ENCODE results near the gene ARSG. TPM values are rescaled to one million over a fixed set of nuclear protein-coding genes. Genes with fewer than 3 reads are reported as not detected.

Gene ARSG
- total and polyA plus RNA-seq, 2 of the 8 experiments (the other 6 are each of a cell fraction or from before 2014, with no cell fraction given): 3.3 to 4.0 TPM

DNA sequence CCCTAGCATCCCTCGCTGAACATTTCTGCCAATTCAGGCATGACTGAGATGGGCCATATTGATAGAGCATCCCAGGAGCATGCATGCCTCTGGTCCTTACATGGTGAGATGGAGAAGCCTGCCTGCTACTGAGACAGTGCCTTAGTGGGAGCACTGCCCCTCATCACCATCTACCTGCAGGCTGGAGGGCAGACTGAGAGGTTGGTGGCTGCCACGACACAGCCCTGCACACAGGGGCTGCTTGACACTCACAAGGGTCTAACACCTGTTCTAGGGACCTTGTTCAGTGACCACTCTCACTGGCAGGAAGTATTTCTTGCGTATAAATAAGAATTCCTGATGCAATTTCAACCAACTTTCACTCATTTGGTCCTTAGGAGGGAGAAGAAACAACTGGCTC is 132.0 kb downstream of the ARSG start:
- Histone ChIP-seq H3K79me2 (ENCODE audit: control insufficient read depth in 1 of 2, insufficient read depth in 2 of 2, low read length in 2 of 2) (no peaks in the 10 kb centered on the region), H3K36me3 (ENCODE audit: control insufficient read depth in 2 of 4, insufficient read depth in 4 of 4, low read length in 3 of 4) (no peaks in the 10 kb centered on the region; a peak in 1 of 8 replicates), H4K8ac (ENCODE audit: extremely low read depth, insufficient read depth, low read length) (no peak overlapping the region), H3K56ac (replicated peaks; ENCODE audit: insufficient read length, low read depth, low read length) (no peak overlapping the region), H3K9ac (replicated peaks in 1 of 4; ENCODE audit: extremely low read depth in 1 of 4, low read depth in 3 of 4, low read length in 3 of 4) (no peak overlapping the region), H4K5ac (ENCODE audit: insufficient read length, low read depth, low read length) (no peak overlapping the region), H2AFZ (ENCODE audit: low read length) (no peak overlapping the region), H3K4me2 (ENCODE audit: insufficient read depth in 1 of 2, low read depth in 2 of 2, low read length in 2 of 2) (no peak overlapping the region), H3K27ac (ENCODE audit: low read depth, low read length) (no peak overlapping the region), H3K4me3 (ENCODE audit: extremely low read depth in 1 of 4, insufficient read depth in 2 of 4, low read depth in 3 of 4, low read length in 4 of 4) (no peak overlapping the region), H4K20me1 (replicated peaks in 1 of 2; ENCODE audit: control insufficient read depth in 1 of 2, insufficient read depth in 2 of 2, low read length in 2 of 2) (no peaks in the 10 kb centered on the region), H3K9me3 (ENCODE audit: insufficient read depth in 2 of 2, low read depth in 1 of 2, low read length in 1 of 2) (no peaks in the 10 kb centered on the region), H2BK15ac (ENCODE audit: low read length) (no peak overlapping the region), H3K14ac (ENCODE audit: insufficient read length) (no peak overlapping the region), H3K23ac (ENCODE audit: insufficient read length) (no peak overlapping the region), H2AK5ac (ENCODE audit: low read depth, low read length) (no peak overlapping the region), H2BK120ac (replicated peaks; ENCODE audit: low read depth, low read length) (no peak overlapping the region), H3K27me3 (replicated peaks in 1 of 4; ENCODE audit: control insufficient read depth in 3 of 4, extremely low read depth in 1 of 4, insufficient read depth in 3 of 4, low read length in 3 of 4) (no peaks in the 10 kb centered on the region), H3K23me2 (ENCODE audit: low read depth, low read length) (no peaks in the 10 kb centered on the region), H3K79me1 (ENCODE audit: low read depth, low read length) (no peaks in the 10 kb centered on the region), H2BK12ac (ENCODE audit: low read depth, low read length) (peak overlapping the region; percentile 40; the same call in 1 of the 2 replicates), H3K4ac (replicated peaks; ENCODE audit: insufficient read length, low read depth, low read length) (peak overlapping the region; percentile 3), H2BK5ac (ENCODE audit: low read depth, low read length) (no peak overlapping the region), H2BK20ac (ENCODE audit: low read length) (0 out of 2 replicates have a peak overlapping the region, but pooled peaks have one; percentile 16), H3K18ac (ENCODE audit: extremely low read depth, low read length) (no peak overlapping the region), H3K4me1 (replicated peaks in 1 of 4; ENCODE audit: control insufficient read depth in 3 of 4, insufficient read depth in 4 of 4, low read length in 3 of 4) (peaks cover 0 to 6% (median 3%) of the 10 kb centered on the region in 4 experiments; a peak in 5 of 7 replicates), H4K91ac (replicated peaks; ENCODE audit: insufficient read length, low read length) (no peak overlapping the region)
- FAIRE-seq: no peak
- CTCF ChIA-PET (ENCODE audit: partially characterized antibody): interaction anchor here (0.5 to 2.8 kb wide), 5 partner anchors 10 to 125 kb away, joined by 3 to 12 read pairs (median 4); no protein-coding TSS in a partner anchor
- POLR2A ChIA-PET (ENCODE audit: partially characterized antibody): no interaction called here
- DNase-seq (ENCODE audit: low read depth in 1 of 2, low spot score in 2 of 2): no peak
- 90% methylated on average over 3 of the region's 3 CpGs; no CpG with 5 or more reads in 1 of the 2 experiments for WGBS, 2 experiments (ENCODE audit: extremely low coverage in 1 of 2, insufficient coverage in 1 of 2, insufficient read length in 1 of 2, insufficient replicate concordance in 2 of 2, low coverage in 1 of 2, low lambda C conversion rate in 2 of 2, missing lambda C conversion rate in 1 of 2)
- TF ChIP-seq SUZ12 (IDR thresholded peaks at IDR 0.05; ENCODE audit: low read length) (no peak), HDAC6 (IDR thresholded peaks at IDR 0.05; ENCODE audit: low read depth, low read length) (no peak), CBX5 (IDR thresholded peaks at IDR 0.05; ENCODE audit: low read depth, low read length) (no peak), TCF12 (IDR thresholded peaks at IDR 0.05; ENCODE audit: low read depth, low read length) (no peak), SIRT6 (IDR thresholded peaks at IDR 0.05; ENCODE audit: low read length) (no peak), CHD2 (IDR thresholded peaks at IDR 0.05; ENCODE audit: low read length) (no peak), POLR2AphosphoS5 (IDR thresholded peaks at IDR 0.05; ENCODE audit: low read depth, low read length) (no peak), ZNF274 (IDR thresholded peaks at IDR 0.05; ENCODE audit: borderline replicate concordance, extremely low read depth, low read length) (no peak)
- TF ChIP-seq, protein P1, sequence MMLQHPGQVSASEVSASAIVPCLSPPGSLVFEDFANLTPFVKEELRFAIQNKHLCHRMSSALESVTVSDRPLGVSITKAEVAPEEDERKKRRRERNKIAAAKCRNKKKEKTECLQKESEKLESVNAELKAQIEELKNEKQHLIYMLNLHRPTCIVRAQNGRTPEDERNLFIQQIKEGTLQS (IDR thresholded peaks at IDR 0.05; ENCODE audit: insufficient read depth, low read depth, low read length): no peak
- TF ChIP-seq, protein P2, sequence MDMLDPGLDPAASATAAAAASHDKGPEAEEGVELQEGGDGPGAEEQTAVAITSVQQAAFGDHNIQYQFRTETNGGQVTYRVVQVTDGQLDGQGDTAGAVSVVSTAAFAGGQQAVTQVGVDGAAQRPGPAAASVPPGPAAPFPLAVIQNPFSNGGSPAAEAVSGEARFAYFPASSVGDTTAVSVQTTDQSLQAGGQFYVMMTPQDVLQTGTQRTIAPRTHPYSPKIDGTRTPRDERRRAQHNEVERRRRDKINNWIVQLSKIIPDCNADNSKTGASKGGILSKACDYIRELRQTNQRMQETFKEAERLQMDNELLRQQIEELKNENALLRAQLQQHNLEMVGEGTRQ (IDR thresholded peaks at IDR 0.05; ENCODE audit: low read length): no peak
- TF ChIP-seq, protein P3, sequence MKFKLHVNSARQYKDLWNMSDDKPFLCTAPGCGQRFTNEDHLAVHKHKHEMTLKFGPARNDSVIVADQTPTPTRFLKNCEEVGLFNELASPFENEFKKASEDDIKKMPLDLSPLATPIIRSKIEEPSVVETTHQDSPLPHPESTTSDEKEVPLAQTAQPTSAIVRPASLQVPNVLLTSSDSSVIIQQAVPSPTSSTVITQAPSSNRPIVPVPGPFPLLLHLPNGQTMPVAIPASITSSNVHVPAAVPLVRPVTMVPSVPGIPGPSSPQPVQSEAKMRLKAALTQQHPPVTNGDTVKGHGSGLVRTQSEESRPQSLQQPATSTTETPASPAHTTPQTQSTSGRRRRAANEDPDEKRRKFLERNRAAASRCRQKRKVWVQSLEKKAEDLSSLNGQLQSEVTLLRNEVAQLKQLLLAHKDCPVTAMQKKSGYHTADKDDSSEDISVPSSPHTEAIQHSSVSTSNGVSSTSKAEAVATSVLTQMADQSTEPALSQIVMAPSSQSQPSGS (IDR thresholded peaks at IDR 0.05; ENCODE audit: low read length): no peak

All from H1 (cell line).